T1000 (cell line): ENCODE data around the gene WDCP.
"Not testable (repeated sequence)": the region's sequence is repeated elsewhere in the genome, so short reads cannot be mapped to it uniquely, and the experiment has no call there.

Experiments used
- DNase-seq: peaks from one replicate; lab custom pipeline; 2025; ENCODE audit warnings: mixed read lengths; lab: John Stamatoyannopoulos, UW

Gene WDCP

DNA sequence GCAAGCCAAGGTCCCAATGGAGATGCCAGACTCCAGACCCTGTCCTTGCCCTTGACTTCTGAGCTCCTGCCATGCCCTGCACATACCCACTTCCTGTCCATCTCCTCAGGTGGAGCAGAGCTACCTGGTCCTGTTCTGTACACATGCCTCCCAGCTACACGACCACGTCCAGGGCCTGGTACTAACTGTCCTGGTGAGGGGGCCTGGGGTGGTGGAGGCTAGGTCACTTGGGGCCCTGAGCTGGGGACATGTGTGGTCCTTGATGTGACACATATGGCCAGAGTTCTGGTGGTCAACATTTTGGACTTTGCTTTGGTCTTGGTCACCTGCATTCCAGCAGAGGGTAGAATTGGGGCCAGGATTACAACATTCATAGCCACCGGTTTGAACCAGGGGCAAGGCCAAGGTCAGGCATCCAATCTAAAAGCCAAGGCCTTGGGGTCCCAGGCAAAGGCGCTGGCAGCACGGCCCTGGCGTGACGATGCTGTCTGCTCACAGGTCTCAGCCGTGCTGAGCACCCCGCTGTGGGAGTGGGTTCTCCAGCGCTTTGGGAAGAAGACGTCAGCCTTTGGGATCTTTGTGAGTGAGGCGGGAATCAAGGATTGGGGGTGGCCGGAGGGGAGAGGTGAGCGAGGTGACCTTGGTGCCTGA lies 24.7 kb downstream of the WDCP start:
- no peak for DNase-seq

DNA sequence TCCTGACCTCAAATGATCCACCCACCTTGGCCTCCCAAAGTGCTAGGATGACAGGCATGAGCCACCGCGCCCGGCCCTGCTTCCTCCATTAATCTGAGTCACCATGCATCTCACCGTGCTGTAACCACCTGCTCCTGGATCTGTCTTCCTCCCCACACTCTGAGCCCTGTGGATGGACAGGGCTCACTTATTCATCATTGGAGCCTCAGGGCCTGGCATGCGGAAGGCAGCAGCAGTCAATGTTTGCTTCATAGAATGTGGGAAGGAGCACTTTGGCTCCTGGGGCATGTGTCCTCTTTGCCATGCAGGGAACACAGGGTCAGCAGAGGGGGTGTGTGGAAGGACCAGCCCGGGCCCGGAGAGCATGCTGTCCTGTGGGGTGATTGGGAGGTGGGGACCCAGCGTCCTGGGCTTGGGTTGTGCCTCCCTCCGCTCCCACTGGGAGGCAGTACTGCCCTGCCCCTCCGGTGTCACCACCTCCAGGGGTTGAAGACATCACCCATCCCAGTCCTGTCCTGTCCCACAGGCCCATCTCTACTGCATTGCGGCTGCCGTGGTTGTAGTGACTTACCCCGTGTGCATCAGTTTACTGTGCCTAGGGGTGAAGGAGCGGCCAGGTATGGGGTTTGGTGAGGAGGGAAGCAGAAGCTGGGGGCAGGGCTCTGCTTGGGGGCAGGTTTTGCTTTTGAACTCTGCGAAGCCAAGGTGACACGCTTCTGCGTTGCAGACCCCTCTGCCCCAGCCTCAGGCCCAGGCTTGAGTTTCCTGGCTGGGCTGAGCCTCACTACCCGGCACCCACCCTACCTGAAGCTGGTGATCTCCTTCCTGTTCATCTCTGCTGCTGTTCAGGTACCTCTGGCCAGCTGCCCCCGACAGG lies 25.8 kb downstream of the WDCP start:
- no peak for DNase-seq

DNA sequence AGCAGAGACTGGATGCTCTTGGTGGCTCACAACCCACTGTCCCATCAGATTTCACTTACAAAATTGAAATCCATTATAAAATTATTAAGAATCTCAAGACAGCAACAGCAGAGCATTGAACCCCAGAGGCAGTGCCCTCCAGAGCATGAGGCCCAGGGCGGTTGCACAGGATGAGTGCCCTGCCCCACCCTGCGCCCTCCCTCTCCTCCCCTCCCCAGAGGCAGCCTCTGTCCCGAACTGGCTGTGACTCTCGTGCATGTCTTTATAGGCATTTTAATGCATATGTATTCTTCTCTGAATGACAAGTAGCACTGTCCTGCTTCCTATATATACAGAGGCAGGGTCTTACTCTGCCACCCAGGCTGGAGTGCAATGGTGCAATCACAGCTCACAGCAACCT lies 26.9 kb downstream of the WDCP start:
- no peak for DNase-seq

- no peak for DNase-seq
These were observed 27.5 kb downstream of the WDCP start for GRCh38 chr2:24019729-24020128.

DNA sequence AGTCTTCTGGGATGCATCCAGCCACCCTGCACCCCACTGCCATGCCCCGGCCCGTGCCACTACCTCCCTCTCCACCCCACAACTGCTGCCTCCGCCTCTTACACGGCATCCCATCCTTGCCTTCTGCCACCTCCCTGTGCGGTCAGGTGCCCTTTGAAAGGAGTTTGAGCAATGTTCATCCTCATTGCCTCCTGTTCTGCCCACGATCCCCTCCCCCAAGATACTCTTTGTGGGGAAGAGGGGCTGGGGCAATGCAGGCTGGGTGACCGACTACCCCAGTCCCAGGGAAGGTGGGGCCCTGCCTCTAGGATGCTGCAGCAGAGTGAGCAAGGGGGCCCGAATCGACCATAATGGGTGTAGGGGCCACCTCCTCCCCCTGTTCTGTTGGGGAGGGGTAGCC lies 28.9 kb downstream of the WDCP start:
- no peak for DNase-seq

- DNase-seq, result no peak
These were observed 29.5 kb downstream of the WDCP start for GRCh38 chr2:24017711-24018110.

GRCh38 chr2:24016853-24017703 lies 30.1 kb downstream of the WDCP start:
- DNase-seq, result no peak

DNA sequence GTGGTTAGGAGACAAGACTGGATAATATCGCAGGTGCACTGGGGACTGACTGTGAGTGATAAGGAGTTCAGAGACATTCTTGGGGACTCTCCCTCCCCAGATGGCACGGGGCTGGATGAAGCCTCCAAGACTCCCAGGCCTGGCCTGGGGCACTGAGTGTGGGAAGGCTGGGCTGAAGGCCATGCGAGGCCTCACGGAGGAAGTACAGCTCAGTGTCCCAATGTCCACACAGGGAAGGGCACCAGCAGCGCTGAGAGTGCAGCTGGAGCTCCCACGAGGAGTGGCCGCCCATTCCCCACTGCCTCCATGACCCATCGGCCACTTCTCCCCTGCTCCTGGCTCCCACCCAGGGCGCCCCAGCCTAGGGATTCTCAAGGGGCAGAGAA lies 30.8 kb downstream of the WDCP start:
- no peak for DNase-seq

- peak; percentile 62 for DNase-seq
These were observed 31.4 kb downstream of the WDCP start for GRCh38 chr2:24015562-24016375.

GRCh38 chr2:24014902-24015301 lies 32.3 kb downstream of the WDCP start:
- DNase-seq, result not testable (repeated sequence)

DNA sequence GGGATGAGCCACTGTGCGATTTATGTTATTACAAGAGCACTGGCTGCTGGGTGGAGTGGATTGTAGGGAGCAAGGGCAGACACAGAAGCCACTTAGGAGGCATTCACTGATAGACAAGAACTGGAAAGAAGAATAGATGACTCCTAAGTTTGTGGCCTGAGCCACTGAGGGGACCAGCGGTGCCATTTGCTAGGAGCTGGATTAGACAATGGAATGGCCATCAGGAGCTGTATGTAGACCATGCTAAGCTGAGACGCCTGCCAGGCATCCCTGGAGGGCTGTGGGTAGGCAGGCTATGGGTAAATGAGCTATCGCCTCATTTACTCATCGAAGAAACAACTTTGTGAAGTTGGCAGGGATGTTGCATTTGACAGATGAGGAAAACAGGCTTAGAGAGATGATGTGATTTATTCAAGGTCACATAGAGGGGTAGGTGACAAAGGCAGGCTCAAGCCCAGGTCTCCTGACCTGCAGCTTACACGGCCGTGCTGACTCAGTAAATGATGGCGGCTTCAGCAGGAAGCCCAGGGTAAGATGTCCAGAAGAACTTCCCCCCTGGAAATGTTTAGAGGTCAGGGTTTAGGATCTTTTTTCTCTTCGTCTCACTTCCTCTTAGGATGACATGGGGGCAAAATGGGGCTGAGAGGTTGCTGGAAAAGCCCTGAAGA lies 34.5 kb downstream of the WDCP start:
- no peak for DNase-seq

- DNase-seq, result no peak
These were observed 35.7 kb downstream of the WDCP start for GRCh38 chr2:24011250-24012104.

DNA sequence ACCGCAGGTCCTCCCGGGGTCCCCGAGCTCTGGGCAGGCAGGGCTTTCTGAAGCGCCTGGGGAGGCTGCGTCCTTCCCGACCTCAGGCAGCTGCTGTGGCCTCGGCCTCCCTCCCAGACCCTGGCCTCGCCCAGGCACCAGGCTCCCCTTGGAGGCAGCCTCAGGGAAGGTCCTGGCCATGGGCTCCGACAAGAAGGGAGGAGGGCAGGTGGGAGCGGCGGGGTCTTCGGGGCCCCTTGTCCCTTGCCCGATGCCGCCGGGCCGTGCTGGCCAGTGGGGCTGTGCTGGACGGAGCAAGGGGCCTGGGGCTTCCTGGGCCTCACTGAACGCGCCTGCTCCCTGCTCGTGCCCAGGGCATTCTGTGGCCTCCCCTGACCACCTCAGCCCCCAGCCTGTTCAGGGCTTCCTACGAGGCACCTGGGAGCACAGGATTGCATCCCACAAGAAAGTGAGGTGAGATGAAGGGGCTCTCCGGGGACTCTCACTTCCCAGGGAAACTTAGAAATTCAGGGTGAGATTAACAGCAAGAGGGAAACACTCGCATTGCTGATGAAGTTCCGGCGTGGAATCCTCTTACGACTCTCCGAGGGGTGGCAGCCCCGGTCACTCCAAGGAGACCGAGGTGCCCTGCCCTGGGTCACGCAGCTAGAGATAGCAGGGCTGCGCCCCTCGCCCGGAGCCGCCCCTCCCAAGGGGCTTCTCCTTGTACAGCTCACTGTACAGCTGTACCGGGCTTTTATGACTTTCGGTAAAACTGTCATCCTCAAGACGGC lies 36.5 kb downstream of the WDCP start:
- DNase-seq, result no peak

- DNase-seq, result no peak
These were observed 37.3 kb downstream of the WDCP start, which contains the start of gene MFSD2B for GRCh38 chr2:24009680-24010476. Gene MFSD2B (plus strand): TSS chr2:24010085. CDS start chr2:24010097, 12 bp downstream.

- no peak for DNase-seq
These were observed 37.9 kb downstream of the WDCP start for GRCh38 chr2:24009367-24009679.

GRCh38 chr2:24008672-24009366 lies 38.4 kb downstream of the WDCP start:
- DNase-seq, result no peak

DNA sequence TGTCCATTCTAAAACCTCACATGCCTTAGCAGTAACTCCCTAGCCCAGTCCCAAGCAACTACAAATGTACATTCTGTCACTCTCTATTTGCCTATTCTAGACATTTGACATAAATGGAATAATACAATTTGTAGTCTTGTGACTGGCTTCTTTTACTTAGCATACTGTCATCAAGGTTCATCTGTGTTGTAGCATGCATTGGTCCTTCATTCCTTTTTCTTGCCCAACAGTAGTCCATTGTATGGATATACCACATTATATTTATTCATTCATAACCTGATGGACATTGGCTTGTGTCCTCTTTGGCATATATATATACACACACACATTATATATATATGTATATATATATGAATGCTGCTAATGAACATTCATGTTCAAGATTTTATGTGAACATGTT lies 39.5 kb downstream of the WDCP start:
- DNase-seq, result no peak

DNA sequence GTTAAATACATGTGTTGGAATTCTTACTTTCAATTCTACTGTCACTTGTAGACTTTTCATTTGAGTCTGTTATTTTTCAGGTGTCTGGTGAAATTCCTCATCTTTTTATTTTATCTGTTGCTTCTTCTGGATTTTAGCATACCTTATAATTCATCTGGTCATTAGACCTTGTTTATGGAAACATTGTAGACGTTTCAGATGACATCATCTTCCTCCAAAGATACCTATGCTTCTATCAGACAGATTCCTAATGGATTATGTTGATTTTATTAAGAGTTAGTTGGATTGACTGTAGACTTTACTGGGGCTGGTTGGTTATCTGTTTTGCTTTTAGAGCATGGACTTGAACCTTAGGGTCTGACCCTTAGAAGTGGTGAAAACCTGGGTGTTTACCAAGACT lies 52.6 kb downstream of the WDCP start:
- DNase-seq, result no peak
